ENCODE measurements around the gene FSCN2. TPM values are rescaled to one million over a fixed set of nuclear protein-coding genes. Genes with fewer than 3 reads are reported as not detected.
A peak's percentile ranks its signal among the peaks of the same experiment; 100 is the strongest.

FSCN2 gene
- total RNA-seq, 2 donors from 2014 or later: 0.43 to 0.93 TPM

DNA sequence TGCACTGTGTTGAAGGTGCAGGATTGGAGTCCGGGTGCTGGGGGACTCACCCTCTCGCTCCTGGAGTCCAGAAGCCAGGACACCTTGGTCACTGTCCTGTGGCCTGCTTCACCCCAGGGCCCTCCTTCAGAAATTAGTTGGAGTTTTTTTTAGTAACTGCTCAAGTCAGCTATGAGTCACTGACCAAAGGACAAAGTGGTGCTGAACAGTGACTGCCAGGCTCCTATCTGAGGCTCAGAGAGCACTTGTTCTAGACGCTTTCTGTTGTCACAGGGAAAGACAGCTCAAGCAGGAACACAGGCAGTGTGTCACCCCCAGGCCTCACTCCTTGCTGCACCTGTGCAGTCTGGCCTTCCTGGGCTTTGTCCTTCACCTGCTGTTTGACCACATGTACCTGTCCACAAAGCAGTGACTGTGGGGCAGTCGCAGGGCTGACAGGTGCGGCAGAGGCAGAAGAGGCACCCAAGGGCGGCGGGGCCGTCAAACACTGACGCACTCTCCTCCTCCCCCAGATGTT lies 28.1 kb downstream of the FSCN2 start:
- peaks cover 3% of the 10 kb centered on the region for H3K4me1 Mint-ChIP-seq
- no peak overlapping the region for H3K4me3 Mint-ChIP-seq
- H3K9me3 Mint-ChIP-seq: no peaks in the 10 kb centered on the region
- H3K36me3 Mint-ChIP-seq (ENCODE audit: low read depth): peaks cover 41% of the 10 kb centered on the region
- ATAC-seq (replicated peaks): no peak
- H3K27ac Mint-ChIP-seq: no peak overlapping the region
- no peaks in the 10 kb centered on the region for H3K27me3 Mint-ChIP-seq

DNA sequence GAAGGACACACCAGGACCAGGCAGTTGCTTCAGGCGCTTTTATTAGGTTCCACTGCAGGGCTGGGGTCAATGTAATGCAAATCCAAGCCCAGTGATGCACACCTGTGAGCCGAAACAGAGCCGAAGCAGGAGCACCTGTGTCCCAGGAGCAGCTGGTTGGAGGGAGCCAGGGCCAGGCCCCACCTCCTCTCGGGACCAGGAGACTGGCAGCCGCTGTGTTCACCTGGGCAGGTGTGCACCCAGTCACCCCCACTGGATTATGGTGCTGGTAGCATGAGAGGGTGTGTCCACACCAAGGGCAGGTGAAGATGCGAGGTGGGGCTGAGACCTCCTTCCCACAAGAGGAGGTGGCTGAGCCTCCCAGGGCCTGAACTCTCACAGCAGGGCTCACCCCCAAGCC lies 28.7 kb downstream of the FSCN2 start:
- no peaks in the 10 kb centered on the region for H3K27me3 Mint-ChIP-seq
- no peak for ATAC-seq (replicated peaks)
- H3K9me3 Mint-ChIP-seq: no peaks in the 10 kb centered on the region
- H3K27ac Mint-ChIP-seq: no peak overlapping the region
- H3K4me1 Mint-ChIP-seq: no peaks in the 10 kb centered on the region
- no peak overlapping the region for H3K4me3 Mint-ChIP-seq
- peaks cover 42% of the 10 kb centered on the region for H3K36me3 Mint-ChIP-seq (ENCODE audit: low read depth)

DNA sequence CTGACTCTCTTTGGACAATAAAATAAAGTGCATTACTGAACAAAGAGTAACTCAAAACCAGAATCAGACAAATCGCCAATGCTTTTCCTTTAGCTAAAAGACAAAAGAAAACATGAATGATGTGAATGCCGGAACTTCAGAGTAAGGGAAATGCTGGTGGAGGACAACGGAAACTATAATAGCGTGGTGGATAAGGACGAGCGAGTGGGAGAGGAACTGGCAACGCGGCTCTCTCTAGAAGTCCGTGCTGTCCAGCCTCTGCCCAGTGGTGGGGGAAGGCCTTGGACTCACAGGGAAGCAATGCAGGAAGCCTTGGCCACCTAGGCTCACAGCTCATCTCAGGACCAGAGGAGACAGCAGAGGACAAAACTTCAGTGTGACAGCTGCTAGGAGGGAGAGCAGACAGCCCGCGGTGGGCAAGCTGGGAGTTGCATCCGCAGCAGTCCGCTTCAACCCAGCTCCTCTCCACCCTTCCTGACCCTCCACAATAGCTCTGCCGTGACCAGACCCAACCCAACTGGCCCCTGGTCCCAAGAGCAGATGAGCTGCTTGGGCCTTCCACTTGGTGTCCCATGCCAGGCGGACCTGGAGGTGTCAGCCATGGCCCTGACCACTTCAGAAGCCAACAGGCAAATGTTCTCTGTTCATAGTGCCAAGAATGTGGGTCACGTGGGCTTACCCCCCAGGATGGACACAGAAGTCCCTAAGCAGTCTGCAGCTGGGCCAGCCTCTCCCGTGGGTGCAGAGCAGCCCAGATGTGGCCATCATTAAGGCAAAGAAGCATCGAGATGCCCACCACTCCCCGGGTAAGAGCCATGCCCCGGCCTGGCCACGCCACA lies 29.3 kb downstream of the FSCN2 start:
- Mint-ChIP-seq H3K27me3 (no peaks in the 10 kb centered on the region), H3K27ac (no peak overlapping the region), H3K4me3 (no peak overlapping the region), H3K4me1 (no peaks in the 10 kb centered on the region), H3K36me3 (ENCODE audit: low read depth) (peaks cover 49% of the 10 kb centered on the region), H3K9me3 (no peaks in the 10 kb centered on the region)
- no peak for ATAC-seq (replicated peaks)

GRCh38 chr17:81558115-81558468 lies 29.9 kb downstream of the FSCN2 start:
- Mint-ChIP-seq H3K9me3 (no peaks in the 10 kb centered on the region), H3K27me3 (no peaks in the 10 kb centered on the region), H3K27ac (no peak overlapping the region), H3K4me1 (no peaks in the 10 kb centered on the region), H3K4me3 (no peak overlapping the region), H3K36me3 (ENCODE audit: low read depth) (peaks cover 55% of the 10 kb centered on the region)
- no peak for ATAC-seq (replicated peaks)

DNA sequence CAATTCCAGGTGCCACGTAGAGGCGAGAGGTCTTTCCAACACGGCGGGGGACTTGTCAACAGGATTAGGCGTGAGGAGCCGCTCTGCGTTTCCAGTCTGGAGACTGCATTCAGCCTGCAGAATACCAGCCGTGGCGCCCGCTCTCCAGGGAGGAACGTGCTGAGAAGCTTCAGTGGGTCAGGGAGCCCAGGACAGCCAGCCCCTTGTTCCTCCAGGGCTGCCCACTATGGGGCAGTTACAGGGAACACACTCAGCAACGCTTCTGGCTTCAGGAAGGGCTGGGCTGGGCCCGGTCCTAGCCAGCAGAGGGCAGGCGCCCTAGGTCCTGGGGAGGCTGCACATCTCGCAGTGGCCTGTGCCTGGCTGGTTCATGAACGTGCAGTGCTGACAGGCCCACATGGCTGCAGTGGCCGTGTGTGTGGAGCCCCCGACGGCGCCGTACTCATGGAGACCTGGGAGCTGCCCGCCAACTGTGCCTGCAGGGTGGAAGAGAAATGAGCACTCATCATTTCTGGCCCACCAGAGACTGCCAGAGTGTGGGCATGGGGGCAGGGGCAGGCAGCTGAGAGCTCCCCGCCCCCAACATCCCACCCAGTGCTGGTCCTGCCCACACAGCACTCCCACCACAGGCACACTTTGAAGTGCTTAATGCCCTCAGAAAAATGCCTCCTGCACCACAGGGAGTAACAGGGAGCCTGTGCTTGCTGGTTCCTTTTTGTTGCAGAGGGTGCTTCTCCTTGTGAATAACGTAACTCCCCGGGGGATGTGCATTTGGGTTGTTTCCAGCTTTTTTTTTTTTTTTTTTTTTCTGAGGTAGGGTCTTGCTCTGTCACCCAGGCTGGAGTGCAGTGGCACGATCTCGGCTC lies 31.0 kb downstream of the FSCN2 start:
- H3K36me3 Mint-ChIP-seq (ENCODE audit: low read depth): peaks cover 65% of the 10 kb centered on the region
- H3K27ac Mint-ChIP-seq: no peak overlapping the region
- H3K4me3 Mint-ChIP-seq: no peak overlapping the region
- no peaks in the 10 kb centered on the region for H3K27me3 Mint-ChIP-seq
- H3K4me1 Mint-ChIP-seq: no peaks in the 10 kb centered on the region
- no peak for ATAC-seq (replicated peaks)
- H3K9me3 Mint-ChIP-seq: no peaks in the 10 kb centered on the region

DNA sequence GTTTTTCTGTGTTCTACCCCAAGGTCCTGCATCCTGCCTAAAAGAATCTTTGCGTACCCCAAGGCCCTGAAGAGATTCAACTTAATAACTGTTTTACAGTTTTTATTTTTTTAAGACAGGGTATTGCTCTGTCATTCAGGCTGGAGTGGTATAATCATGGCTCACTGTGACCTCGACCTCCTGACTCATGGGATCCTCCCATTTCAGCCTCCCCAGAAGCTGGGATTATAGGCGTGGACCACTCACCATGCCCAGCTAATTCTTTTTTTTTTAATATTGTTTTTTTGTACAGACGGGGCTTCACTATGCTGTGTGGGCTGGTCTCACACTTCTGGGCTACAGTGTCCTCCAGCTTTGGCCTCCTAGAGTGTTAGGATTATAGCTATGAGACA lies 33.3 kb downstream of the FSCN2 start:
- Mint-ChIP-seq H3K27me3 (no peaks in the 10 kb centered on the region), H3K9me3 (no peaks in the 10 kb centered on the region), H3K4me3 (no peak overlapping the region), H3K4me1 (no peaks in the 10 kb centered on the region), H3K36me3 (ENCODE audit: low read depth) (peaks cover 89% of the 10 kb centered on the region), H3K27ac (peak overlapping the region; percentile 63)
- no peak for ATAC-seq (replicated peaks)

- no peak for ATAC-seq (replicated peaks)
- H3K4me3 Mint-ChIP-seq: no peak overlapping the region
- H3K36me3 Mint-ChIP-seq (ENCODE audit: low read depth): peaks cover 93% of the 10 kb centered on the region
- no peaks in the 10 kb centered on the region for H3K27me3 Mint-ChIP-seq
- H3K27ac Mint-ChIP-seq: no peak overlapping the region
- no peaks in the 10 kb centered on the region for H3K9me3 Mint-ChIP-seq
- no peaks in the 10 kb centered on the region for H3K4me1 Mint-ChIP-seq
These were observed 35.8 kb downstream of the FSCN2 start for GRCh38 chr17:81563861-81564586.

DNA sequence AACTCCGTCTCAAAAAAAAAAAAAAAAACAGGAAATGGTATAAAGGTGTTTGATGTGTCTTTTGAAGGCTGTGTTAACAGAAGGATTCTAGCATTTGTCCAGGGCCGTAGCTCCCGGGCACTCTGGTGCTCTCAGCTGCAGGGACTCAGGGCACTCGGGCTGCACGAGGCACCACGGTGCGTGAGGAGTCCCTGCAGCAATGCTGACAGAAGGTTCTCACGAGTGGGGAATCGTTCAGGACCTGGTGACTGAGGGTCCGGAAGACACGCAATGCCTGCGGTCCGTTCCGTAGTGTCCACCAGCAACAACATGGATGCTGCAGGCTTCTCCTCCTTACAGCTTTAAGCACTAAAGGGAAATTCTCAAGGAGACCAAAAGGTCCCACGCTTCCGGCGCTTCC lies 36.6 kb downstream of the FSCN2 start:
- Mint-ChIP-seq H3K4me3 (no peak overlapping the region), H3K27ac (no peak overlapping the region), H3K9me3 (no peaks in the 10 kb centered on the region), H3K4me1 (no peaks in the 10 kb centered on the region), H3K27me3 (no peaks in the 10 kb centered on the region), H3K36me3 (ENCODE audit: low read depth) (peaks cover 98% of the 10 kb centered on the region)
- ATAC-seq (replicated peaks): no peak

GRCh38 chr17:81565231-81565630 lies 37.1 kb downstream of the FSCN2 start:
- Mint-ChIP-seq H3K27ac (no peak overlapping the region), H3K9me3 (no peaks in the 10 kb centered on the region), H3K4me1 (no peaks in the 10 kb centered on the region), H3K4me3 (no peak overlapping the region), H3K36me3 (ENCODE audit: low read depth) (peaks cover 98% of the 10 kb centered on the region), H3K27me3 (no peaks in the 10 kb centered on the region)
- ATAC-seq (replicated peaks): no peak

- ATAC-seq (replicated peaks): no peak
- H3K4me3 Mint-ChIP-seq: no peak overlapping the region
- no peaks in the 10 kb centered on the region for H3K9me3 Mint-ChIP-seq
- no peak overlapping the region for H3K27ac Mint-ChIP-seq
- peaks cover 98% of the 10 kb centered on the region for H3K36me3 Mint-ChIP-seq (ENCODE audit: low read depth)
- H3K27me3 Mint-ChIP-seq: no peaks in the 10 kb centered on the region
- H3K4me1 Mint-ChIP-seq: no peaks in the 10 kb centered on the region
These were observed 38.4 kb downstream of the FSCN2 start for GRCh38 chr17:81566461-81567126.

DNA sequence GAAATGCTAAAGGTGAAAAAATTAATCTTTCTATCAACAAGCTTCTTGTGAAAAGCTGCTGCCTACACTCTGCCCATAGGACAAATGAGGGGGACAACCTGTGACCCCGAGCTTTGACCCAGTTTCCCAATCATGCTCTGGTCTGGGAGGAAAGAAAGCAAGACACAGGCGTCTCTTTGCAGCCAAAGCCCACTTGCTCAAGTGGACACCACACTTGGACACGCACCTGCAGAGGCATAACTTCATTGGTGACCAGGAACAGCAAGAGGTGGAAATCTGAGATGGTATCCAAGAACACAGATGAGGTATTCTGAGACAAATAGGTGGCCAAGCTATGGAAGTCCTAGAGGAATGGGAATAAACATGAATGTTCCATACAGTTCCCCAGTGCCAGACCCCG lies 39.0 kb downstream of the FSCN2 start:
- ATAC-seq (replicated peaks): no peak
- H3K9me3 Mint-ChIP-seq: no peaks in the 10 kb centered on the region
- H3K4me1 Mint-ChIP-seq: no peaks in the 10 kb centered on the region
- H3K36me3 Mint-ChIP-seq (ENCODE audit: low read depth): peaks cover 98% of the 10 kb centered on the region
- no peak overlapping the region for H3K4me3 Mint-ChIP-seq
- H3K27ac Mint-ChIP-seq: no peak overlapping the region
- no peaks in the 10 kb centered on the region for H3K27me3 Mint-ChIP-seq

GRCh38 chr17:81568416-81568815 lies 40.2 kb downstream of the FSCN2 start:
- Mint-ChIP-seq H3K36me3 (ENCODE audit: low read depth) (peaks cover 96% of the 10 kb centered on the region), H3K27me3 (no peaks in the 10 kb centered on the region), H3K4me1 (no peaks in the 10 kb centered on the region), H3K27ac (no peak overlapping the region), H3K9me3 (no peaks in the 10 kb centered on the region), H3K4me3 (no peak overlapping the region)
- no peak for ATAC-seq (replicated peaks)

GRCh38 chr17:81569986-81570514 lies 41.9 kb downstream of the FSCN2 start:
- no peak for ATAC-seq (replicated peaks)
- Mint-ChIP-seq H3K4me1 (no peaks in the 10 kb centered on the region), H3K36me3 (ENCODE audit: low read depth) (peaks cover 96% of the 10 kb centered on the region), H3K27ac (no peak overlapping the region), H3K9me3 (no peaks in the 10 kb centered on the region), H3K27me3 (no peaks in the 10 kb centered on the region), H3K4me3 (no peak overlapping the region)

- H3K27me3 Mint-ChIP-seq: no peaks in the 10 kb centered on the region
- no peaks in the 10 kb centered on the region for H3K9me3 Mint-ChIP-seq
- H3K27ac Mint-ChIP-seq: no peak overlapping the region
- H3K4me1 Mint-ChIP-seq: no peaks in the 10 kb centered on the region
- H3K36me3 Mint-ChIP-seq (ENCODE audit: low read depth): peaks cover 96% of the 10 kb centered on the region
- no peak for ATAC-seq (replicated peaks)
- no peak overlapping the region for H3K4me3 Mint-ChIP-seq
These were observed 42.8 kb downstream of the FSCN2 start for GRCh38 chr17:81570964-81571363.

All from activated T-helper 17 cell treated with anti-CD3 and anti-CD28 coated beads, Interleukin-2, amount 50 U/mL, for 72 hours (primary cell).